Measurements from ENCODE around the gene BMP7.

Gene BMP7

DNA sequence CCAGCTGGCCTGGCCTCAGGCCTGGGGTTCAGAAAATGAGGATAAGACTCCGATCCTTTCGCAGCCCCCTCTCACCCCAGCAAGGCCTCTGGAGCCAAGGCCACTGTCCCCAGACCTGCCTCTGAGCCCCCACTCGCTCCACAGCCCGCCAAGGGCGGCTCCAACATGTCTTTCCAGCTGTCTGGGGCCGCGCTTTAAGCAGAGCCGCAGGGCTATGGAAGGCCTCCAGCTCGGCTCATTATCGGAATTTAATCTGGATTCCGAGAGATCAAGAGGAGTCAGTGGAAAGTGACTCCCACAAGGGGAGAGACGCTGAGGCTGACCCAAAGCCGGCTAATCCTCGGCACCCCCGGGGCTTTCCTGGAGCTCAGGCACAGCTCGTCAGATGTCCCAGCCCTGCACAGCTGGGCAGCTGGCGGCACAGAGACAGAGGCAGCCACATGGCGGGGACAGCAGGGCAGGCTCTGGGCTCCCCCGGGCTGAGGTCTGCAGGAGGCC, 41.8 kb downstream of the BMP7 start:
- DNase-seq: no peak

GRCh38 chr20:57223648-57224489, 42.6 kb downstream of the BMP7 start:
- no peak for DNase-seq

GRCh38 chr20:57222631-57222950, 43.9 kb downstream of the BMP7 start:
- no peak for DNase-seq

DNA sequence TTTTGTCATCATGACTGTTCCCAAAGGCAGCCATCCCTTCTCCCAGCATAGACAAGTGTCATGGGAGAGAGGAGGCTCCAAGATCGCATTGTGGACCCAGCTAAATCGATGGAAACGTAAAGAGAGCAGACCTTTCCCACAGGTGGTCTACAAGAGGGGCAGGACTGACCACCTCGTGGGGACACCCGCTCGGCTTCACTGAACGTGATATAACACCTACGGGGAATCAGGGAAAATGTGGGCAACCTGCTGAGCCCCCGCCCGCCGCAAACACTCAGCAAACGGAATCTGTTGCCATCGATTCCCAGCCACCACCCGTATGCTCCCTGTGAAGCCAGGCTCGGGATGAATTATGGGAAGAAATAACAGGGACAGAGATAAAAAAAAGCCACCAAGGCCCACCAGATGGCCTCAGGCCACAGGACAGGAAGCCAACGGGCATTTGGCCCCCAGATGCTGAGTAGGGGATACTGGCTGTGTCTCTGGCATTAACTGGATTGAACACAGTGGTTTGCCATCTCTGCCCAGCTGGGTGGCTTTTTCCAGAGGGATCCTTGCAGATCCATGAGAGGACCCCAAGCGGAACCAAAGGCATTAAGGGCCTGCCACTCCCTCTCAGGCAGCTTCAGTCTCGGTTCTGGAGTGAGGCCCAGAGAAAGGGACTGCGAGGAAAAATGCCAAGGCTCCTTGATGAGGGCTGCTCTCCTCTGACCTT, 44.4 kb downstream of the BMP7 start:
- DNase-seq: no peak

DNA sequence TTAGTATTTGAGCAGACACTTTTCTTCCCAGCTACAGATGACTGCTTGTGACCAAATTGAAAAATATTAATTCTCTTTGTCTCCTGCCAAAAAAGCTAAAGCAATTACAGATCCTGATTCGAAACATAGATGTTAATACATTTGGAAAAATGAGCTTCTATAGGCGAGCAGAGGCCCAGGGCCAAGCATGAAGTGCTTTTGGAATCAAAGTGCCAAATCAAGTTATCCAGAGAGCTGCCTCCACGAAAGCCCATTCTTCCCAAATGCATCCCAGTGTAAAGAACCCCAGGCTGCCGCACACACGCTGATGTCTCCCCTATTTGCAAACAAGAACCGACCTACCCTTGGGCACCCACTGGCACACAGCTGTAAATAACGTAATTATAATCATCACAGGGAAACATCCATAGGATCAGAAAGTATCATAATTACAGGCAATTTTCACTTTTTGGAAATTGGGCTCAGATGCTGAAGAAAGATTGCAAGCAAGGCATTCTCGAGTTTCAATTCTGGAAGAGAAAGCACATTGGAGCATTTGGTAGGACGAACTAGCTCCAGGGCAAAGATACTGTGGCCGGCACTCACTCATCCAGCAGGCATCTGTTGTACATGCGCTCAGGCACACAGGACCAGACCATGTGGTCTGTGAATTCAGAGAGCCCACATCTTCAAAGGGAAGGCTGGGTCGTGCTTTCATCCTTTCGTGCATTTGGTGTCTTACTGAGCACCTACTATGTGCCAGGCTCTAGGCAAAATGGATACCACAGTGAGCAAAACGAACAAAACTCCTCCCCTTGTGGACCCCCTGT, 45.9 kb downstream of the BMP7 start:
- no peak for DNase-seq

- no peak for DNase-seq
Observed at GRCh38 chr20:57219071-57219677, 47.3 kb downstream of the BMP7 start.

- no peak for DNase-seq
Observed at GRCh38 chr20:57218489-57218888, 48.0 kb downstream of the BMP7 start.

GRCh38 chr20:57217802-57218201, 48.6 kb downstream of the BMP7 start:
- no peak for DNase-seq

- DNase-seq: no peak
Observed at GRCh38 chr20:57216669-57217068, 49.8 kb downstream of the BMP7 start.

GRCh38 chr20:57215826-57216471, 50.5 kb downstream of the BMP7 start:
- DNase-seq: no peak

DNA sequence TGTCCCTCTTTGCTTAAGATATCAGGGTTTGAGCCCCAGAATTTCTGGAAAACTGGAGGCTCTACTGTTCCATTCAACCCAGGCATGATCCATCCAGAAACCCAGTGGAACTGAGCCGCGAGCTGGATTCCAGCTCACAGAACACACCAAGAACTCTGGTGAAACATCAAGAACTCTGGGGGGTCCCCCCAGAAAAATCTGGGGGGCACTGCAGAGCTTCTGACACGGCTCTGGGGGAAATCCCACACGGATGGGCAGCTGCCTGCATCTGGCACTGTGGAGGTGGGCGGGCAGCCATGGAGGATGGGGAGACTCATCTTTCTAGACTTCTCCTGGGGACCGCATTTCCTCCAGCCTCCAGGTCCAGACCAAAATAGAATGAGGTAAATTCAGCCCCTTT, 51.0 kb downstream of the BMP7 start:
- no peak for DNase-seq

- no peak for DNase-seq
Observed at GRCh38 chr20:57214948-57215347, 51.5 kb downstream of the BMP7 start.

DNA sequence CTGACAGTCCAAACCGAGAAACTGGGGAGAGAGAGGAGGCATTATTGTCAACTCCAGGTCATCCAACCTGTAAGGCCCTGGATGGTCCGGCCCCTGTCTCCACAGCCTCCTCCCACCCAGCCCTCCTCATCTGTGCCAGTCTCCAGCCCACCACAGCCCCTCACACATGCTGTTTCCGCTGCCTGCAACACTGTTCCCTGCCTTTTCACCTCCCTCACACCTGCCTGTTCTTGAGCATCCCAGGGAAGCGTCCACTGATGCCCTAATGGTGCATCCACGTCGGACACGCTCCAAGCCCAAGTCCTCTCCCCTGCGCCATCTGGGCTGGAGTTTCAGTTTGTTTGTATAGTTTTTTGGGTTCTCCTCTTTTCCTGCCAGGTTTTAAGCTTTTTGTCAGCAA, 52.0 kb downstream of the BMP7 start:
- no peak for DNase-seq

- DNase-seq: no peak
Observed at GRCh38 chr20:57213924-57214323, 52.5 kb downstream of the BMP7 start.

DNA sequence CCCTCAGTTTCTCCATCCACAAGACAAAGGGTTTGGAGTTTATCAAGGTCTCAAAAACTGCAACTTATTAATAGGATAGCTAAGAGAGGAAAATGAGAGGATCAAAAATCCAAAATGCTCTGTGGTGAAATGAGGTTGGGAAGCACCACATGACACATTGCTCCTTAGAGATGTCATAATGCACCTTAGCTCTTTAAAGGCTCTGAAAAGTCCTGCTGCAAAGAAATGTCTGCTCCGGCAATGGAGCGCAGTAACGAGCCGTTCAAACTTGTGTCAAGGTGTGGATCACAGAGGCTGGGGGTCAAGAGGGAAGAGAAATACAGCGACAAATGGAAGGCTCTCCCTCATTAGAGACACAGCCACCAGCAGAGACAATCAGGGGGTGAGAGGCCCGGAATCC, 53.1 kb downstream of the BMP7 start:
- DNase-seq: no peak

- DNase-seq: no peak
Observed at GRCh38 chr20:57212534-57213276, 53.7 kb downstream of the BMP7 start.

DNA sequence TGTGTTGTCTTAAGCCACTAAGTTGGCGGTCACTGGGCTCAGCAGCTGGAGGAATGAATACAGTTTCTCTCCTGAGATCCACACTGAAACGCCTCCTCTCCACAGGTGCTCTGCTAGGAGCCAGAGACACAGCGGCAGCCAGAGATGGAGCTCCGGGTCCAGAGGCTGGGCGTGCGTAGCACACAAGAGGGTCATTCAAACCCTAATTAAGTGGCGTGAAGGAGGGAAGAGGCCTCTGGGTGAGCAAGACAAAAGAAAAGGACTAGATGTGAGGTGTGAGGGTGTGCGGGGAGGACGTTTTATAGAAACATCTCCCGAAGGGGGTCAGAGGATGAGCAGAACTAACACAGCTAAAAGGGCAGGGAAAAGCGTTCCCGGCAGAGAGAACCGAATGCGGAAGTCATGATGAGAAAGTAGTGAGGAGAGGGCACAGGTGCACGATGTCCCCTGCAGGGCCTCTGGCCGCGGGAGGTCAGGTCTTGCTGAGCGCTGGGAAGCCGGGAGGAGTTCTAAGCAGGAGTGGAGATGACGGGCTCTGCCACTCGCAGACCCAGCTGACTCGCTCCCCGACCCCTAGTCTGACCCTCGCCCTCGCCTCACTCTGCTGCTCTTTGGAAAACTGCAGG, 54.4 kb downstream of the BMP7 start:
- no peak for DNase-seq

GRCh38 chr20:57211406-57211805, 55.0 kb downstream of the BMP7 start:
- no peak for DNase-seq

DNA sequence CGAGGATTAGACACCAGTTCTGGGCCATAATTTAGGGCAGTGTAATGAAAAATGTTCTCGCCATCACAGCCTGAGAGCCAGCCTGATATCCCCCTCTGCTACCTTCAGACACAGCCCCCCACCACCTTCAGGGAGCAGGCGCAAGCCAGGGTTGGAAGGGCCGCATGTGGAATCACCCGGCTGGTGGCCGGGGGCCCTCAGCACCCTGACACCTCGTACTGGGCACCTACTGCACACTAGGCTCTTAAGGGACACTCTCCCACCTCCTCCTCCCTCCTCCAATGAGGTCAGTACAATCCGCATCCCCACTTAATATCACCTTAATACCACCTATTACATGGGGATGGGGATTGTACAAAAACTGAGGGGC, 55.5 kb downstream of the BMP7 start:
- DNase-seq: no peak

DNA sequence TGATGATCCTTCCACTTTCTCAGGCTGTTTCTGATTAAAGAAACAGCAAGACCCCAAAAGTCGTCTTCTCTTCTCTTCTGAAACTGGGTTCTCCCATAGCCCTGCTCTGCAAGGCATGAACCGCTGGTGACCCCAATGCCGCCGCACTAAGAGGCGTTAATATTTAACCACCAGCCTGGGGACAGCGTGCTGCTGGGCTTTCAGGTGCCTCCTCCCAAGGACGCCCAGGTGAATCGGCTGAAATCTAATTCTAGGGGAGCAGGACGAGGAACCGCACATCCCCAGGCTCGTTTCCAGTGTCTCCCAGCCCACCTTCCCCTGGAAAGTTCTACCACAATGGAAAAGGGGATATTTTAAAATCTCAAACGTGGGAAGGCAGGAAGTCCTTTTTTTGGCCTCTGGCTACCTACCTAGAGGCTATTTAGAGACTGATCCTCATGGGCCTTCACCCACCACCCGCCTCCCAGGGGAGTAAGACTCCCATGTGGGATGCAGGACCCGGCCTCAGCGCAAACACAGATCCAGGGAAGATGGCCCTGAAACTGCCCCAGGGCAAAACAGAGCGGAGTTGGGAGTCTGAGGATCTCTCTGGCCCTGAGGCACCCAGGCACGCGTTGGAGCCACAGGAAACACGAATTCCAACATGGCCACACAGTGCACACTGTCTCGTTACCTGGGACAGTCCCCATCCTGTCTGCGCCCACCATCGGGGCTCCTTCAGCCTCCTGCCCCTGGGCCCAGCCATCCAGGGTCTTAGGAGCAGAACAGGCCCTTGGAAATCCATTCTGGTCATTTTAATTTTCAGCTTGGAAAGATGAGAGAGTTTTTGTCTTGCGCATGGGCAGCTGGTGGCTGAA, 56.2 kb downstream of the BMP7 start:
- no peak for DNase-seq

Measured in stimulated activated CD4-positive, alpha-beta T cell treated with anti-CD3 and anti-CD28 coated beads, Interleukin-2, amount 100 ng/mL, for 24 hours (primary cell).